ENCODE data around the gene CBX7.

GRCh38 chr22:39090426-39091064, 61.9 kb downstream of the CBX7 start:
- TF ChIP-seq CTCF (IDR thresholded peaks at IDR 0.05) (no peak), POLR2A (IDR thresholded peaks at IDR 0.05) (no peak), EP300 (IDR thresholded peaks at IDR 0.05) (no peak)
